Astrocyte of the cerebellum (primary cell): Measurements from ENCODE around the gene PTPN4.
"Not testable (repeated sequence)": the region's sequence is repeated elsewhere in the genome, so short reads cannot be mapped to it uniquely, and the experiment has no call there.

Source experiments
- DNase-seq: peaks from one replicate; pipeline ENCODE4 v3.0.0-alpha.2; 2011; ENCODE audit warnings: low read depth
- H3K4me3 ChIP-seq: 2 replicates; pipeline ENCODE4 v1.5.1; 2011; ENCODE audit warnings: mild to moderate bottlenecking, low read depth, low read length, moderate library complexity
- in situ Hi-C: cut with HindIII; loops from 2 replicates; pipeline ENCODE4 v1.10.0; 2017; ENCODE audit warnings: low sequenced_read_pairs
- TF ChIP-seq, protein P1 (sequence below): IDR thresholded peaks from 2 replicates; pipeline ENCODE4 v1.5.1; 2012; ENCODE audit warnings: low read length, low read depth, moderate library complexity, mild to moderate bottlenecking; ENCODE audit errors: missing control alignments

The PTPN4 gene

GRCh38 chr2:119795309-119796303 is 35.9 kb downstream of the PTPN4 start:
- H3K4me3 ChIP-seq: no peak overlapping the region
- TF ChIP-seq, protein P1, sequence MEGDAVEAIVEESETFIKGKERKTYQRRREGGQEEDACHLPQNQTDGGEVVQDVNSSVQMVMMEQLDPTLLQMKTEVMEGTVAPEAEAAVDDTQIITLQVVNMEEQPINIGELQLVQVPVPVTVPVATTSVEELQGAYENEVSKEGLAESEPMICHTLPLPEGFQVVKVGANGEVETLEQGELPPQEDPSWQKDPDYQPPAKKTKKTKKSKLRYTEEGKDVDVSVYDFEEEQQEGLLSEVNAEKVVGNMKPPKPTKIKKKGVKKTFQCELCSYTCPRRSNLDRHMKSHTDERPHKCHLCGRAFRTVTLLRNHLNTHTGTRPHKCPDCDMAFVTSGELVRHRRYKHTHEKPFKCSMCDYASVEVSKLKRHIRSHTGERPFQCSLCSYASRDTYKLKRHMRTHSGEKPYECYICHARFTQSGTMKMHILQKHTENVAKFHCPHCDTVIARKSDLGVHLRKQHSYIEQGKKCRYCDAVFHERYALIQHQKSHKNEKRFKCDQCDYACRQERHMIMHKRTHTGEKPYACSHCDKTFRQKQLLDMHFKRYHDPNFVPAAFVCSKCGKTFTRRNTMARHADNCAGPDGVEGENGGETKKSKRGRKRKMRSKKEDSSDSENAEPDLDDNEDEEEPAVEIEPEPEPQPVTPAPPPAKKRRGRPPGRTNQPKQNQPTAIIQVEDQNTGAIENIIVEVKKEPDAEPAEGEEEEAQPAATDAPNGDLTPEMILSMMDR: no peak
- in situ Hi-C loops: no loop called here
- no peak for DNase-seq

GRCh38 chr2:119800376-119800902 is 40.7 kb downstream of the PTPN4 start:
- H3K4me3 ChIP-seq: no peak overlapping the region
- in situ Hi-C loops: no loop called here
- DNase-seq: no peak
- TF ChIP-seq, protein P1: no peak

- in situ Hi-C loops: no loop called here
- no peak for DNase-seq
- no peak overlapping the region for H3K4me3 ChIP-seq
- TF ChIP-seq, protein P1: no peak
Observed at GRCh38 chr2:119801040-119801439, 41.3 kb downstream of the PTPN4 start.

GRCh38 chr2:119801989-119802388 is 42.3 kb downstream of the PTPN4 start:
- DNase-seq, in situ Hi-C loops: not testable (repeated sequence)

DNA sequence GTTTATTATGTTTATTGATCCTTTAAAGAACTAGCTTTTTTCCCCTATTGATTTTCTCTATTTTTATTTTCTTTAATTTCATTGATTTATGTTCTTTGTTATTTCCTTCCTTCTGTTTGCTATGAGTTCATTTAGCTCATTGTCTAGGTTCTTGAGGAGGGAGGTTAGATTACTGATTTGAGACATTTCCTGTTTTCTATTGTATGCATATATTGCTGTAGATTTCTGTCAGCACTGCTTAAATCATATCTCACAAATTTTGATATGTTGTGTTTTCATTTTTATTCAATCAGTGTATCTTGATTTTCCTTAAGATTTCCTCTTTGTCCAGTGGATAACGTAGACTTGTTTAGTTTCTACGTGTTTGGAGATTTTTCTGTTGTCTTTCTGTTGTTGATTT is 43.4 kb downstream of the PTPN4 start:
- no peak for DNase-seq
- no peak overlapping the region for H3K4me3 ChIP-seq
- TF ChIP-seq, protein P1: no peak
- in situ Hi-C loops: no loop called here

More at GRCh38 chr2:119801989-119802388, 42.3 kb downstream of the PTPN4 start:
- H3K4me3 ChIP-seq: not testable (repeated sequence)

DNA sequence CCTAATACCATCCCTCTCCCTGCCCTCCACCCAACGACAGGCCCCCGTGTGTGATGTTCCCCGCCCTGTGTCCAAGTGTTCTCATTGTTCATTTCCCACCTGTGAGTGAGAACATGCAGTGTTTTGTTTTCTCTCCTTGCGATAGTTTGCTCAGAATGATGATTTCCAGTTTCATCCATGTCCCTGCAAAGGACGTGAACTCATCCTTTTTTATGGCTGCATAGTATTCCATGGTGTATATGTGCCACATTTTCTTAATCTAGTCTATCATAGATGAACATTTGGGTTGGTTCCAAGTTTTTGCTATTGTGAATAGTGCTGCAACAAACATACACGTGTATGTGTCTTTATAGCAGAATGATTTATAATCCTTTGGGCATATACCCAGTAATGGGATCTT is 44.7 kb downstream of the PTPN4 start:
- H3K4me3 ChIP-seq, in situ Hi-C loops, DNase-seq: not testable (repeated sequence)

GRCh38 chr2:119808516-119809147 is 48.9 kb downstream of the PTPN4 start:
- in situ Hi-C loops: no loop called here
- no peak overlapping the region for H3K4me3 ChIP-seq
- no peak for DNase-seq
- TF ChIP-seq, protein P1: no peak
